HG03025 (cell line): ENCODE data around the gene GPANK1.

Experiments
- ATAC-seq: cut with Tn5 transposase; IDR thresholded peaks from one replicate; pipeline ENCODE4 v1.9.1; 2021; ENCODE audit warnings: mild to moderate bottlenecking, moderate library complexity; ENCODE audit not compliant: unreplicated experiment, low FRiP score

The GPANK1 gene

GRCh38 chr6:31643818-31644454 is 20.9 kb downstream of the GPANK1 start:
- ATAC-seq, result no peak

- no peak for ATAC-seq
Observed at GRCh38 chr6:31642798-31643570, 21.8 kb downstream of the GPANK1 start.

- no peak for ATAC-seq
Observed at GRCh38 chr6:31641370-31641769, 23.4 kb downstream of the GPANK1 start.

GRCh38 chr6:31640612-31641011 is 24.2 kb downstream of the GPANK1 start:
- no peak for ATAC-seq

- ATAC-seq, result no peak
Observed at GRCh38 chr6:31639449-31639861, 25.3 kb downstream of the GPANK1 start.

- no peak for ATAC-seq
Observed at GRCh38 chr6:31639043-31639442, 25.8 kb downstream of the GPANK1 start.

GRCh38 chr6:31636698-31637596 is 27.9 kb downstream of the GPANK1 start:
- ATAC-seq, result no peak

- no peak for ATAC-seq
Observed at GRCh38 chr6:31634969-31635575, 29.7 kb downstream of the GPANK1 start.

GRCh38 chr6:31634131-31634530 is 30.7 kb downstream of the GPANK1 start:
- ATAC-seq, result no peak

- ATAC-seq, result no peak
Observed at GRCh38 chr6:31633447-31633846, 31.4 kb downstream of the GPANK1 start.

GRCh38 chr6:31632279-31632946 is 32.4 kb downstream of the GPANK1 start:
- no peak for ATAC-seq

- ATAC-seq, result no peak
Observed at GRCh38 chr6:31631681-31632278, 33.0 kb downstream of the GPANK1 start.

- ATAC-seq, result no peak
Observed at GRCh38 chr6:31631209-31631608, 33.6 kb downstream of the GPANK1 start.

- ATAC-seq, result no peak
Observed at GRCh38 chr6:31630177-31630934, 34.4 kb downstream of the GPANK1 start.

- ATAC-seq, result no peak
Observed at GRCh38 chr6:31629014-31629413, 35.8 kb downstream of the GPANK1 start.

- ATAC-seq, result no peak
Observed at GRCh38 chr6:31627690-31628287, 37.0 kb downstream of the GPANK1 start.

- no peak for ATAC-seq
Observed at GRCh38 chr6:31626952-31627351, 37.8 kb downstream of the GPANK1 start.

- no peak for ATAC-seq
Observed at GRCh38 chr6:31624070-31624469, 40.7 kb downstream of the GPANK1 start.

- ATAC-seq, result no peak
Observed at GRCh38 chr6:31622684-31623091, 42.1 kb downstream of the GPANK1 start.
